T-helper 1 cell treated with Interleukin-12 subunit alpha and Interleukin-12 subunit beta and Interleukin-4 antibody, amounts not matched to agents 30 μg/mL and 1 μg/mL, for 36 hours (primary cell): ENCODE data around the gene VPREB3.

Experiments used
- H3K27ac Mint-ChIP-seq: one replicate; pipeline ENCODE4 v1.8.0; 2021; ENCODE audit warnings: mild to moderate bottlenecking, mixed read lengths
- H3K27me3 Mint-ChIP-seq: one replicate; pipeline ENCODE4 v1.8.0; 2021; ENCODE audit warnings: low read depth, mixed read lengths
- H3K36me3 Mint-ChIP-seq: one replicate; pipeline ENCODE4 v1.8.0; 2021; ENCODE audit warnings: low read depth, mixed read lengths
- H3K4me1 Mint-ChIP-seq: one replicate; pipeline ENCODE4 v1.8.0; 2021; ENCODE audit warnings: low read depth, mixed read lengths
- H3K4me3 Mint-ChIP-seq: one replicate; pipeline ENCODE4 v1.8.0; 2021; ENCODE audit warnings: mild to moderate bottlenecking, moderate library complexity, mixed read lengths
- H3K9me3 Mint-ChIP-seq: one replicate; pipeline ENCODE4 v1.8.0; 2021; ENCODE audit warnings: mixed read lengths

VPREB3 gene

GRCh38 chr22:23714596-23715578 lies 39.3 kb downstream of the VPREB3 start:
- peaks cover 31% of the 10 kb centered on the region for H3K36me3 Mint-ChIP-seq
- no peaks in the 10 kb centered on the region for H3K27me3 Mint-ChIP-seq
- H3K27ac Mint-ChIP-seq = peak overlapping the region; percentile 15
- peak overlapping the region; percentile 78 for H3K4me3 Mint-ChIP-seq
- no peaks in the 10 kb centered on the region for H3K9me3 Mint-ChIP-seq
- H3K4me1 Mint-ChIP-seq = peaks cover 14% of the 10 kb centered on the region

GRCh38 chr22:23713696-23714595 lies 40.3 kb downstream of the VPREB3 start:
- Mint-ChIP-seq H3K4me1 (peaks cover 20% of the 10 kb centered on the region), H3K4me3 (peak overlapping the region; percentile 61), H3K9me3 (no peaks in the 10 kb centered on the region), H3K27ac (peak overlapping the region; percentile 53), H3K36me3 (peaks cover 41% of the 10 kb centered on the region), H3K27me3 (no peaks in the 10 kb centered on the region)

GRCh38 chr22:23712256-23712655 lies 42.0 kb downstream of the VPREB3 start:
- Mint-ChIP-seq H3K36me3 (peaks cover 52% of the 10 kb centered on the region), H3K27me3 (no peaks in the 10 kb centered on the region), H3K4me1 (peaks cover 30% of the 10 kb centered on the region), H3K27ac (no peak overlapping the region), H3K4me3 (no peak overlapping the region), H3K9me3 (no peaks in the 10 kb centered on the region)

- Mint-ChIP-seq H3K36me3 (peaks cover 76% of the 10 kb centered on the region), H3K9me3 (no peaks in the 10 kb centered on the region), H3K4me3 (no peak overlapping the region), H3K27ac (no peak overlapping the region), H3K27me3 (no peaks in the 10 kb centered on the region), H3K4me1 (peaks cover 53% of the 10 kb centered on the region)
Measured at GRCh38 chr22:23709107-23709506, 45.1 kb downstream of the VPREB3 start.

- no peaks in the 10 kb centered on the region for H3K27me3 Mint-ChIP-seq
- H3K27ac Mint-ChIP-seq = peak overlapping the region; percentile 56
- no peaks in the 10 kb centered on the region for H3K9me3 Mint-ChIP-seq
- H3K4me1 Mint-ChIP-seq = peaks cover 54% of the 10 kb centered on the region
- H3K36me3 Mint-ChIP-seq = peaks cover 76% of the 10 kb centered on the region
- peak overlapping the region; percentile 16 for H3K4me3 Mint-ChIP-seq
Measured at GRCh38 chr22:23708270-23708669, 46.0 kb downstream of the VPREB3 start.

GRCh38 chr22:23705358-23705757 lies 48.9 kb downstream of the VPREB3 start:
- Mint-ChIP-seq H3K36me3 (peaks cover 83% of the 10 kb centered on the region), H3K4me3 (peak overlapping the region; percentile 40), H3K4me1 (peaks cover 62% of the 10 kb centered on the region), H3K9me3 (no peaks in the 10 kb centered on the region), H3K27ac (peak overlapping the region; percentile 74), H3K27me3 (no peaks in the 10 kb centered on the region)

GRCh38 chr22:23704829-23705228 lies 49.4 kb downstream of the VPREB3 start:
- peak overlapping the region; percentile 40 for H3K4me3 Mint-ChIP-seq
- H3K27me3 Mint-ChIP-seq = no peaks in the 10 kb centered on the region
- peak overlapping the region; percentile 74 for H3K27ac Mint-ChIP-seq
- H3K4me1 Mint-ChIP-seq = peaks cover 64% of the 10 kb centered on the region
- H3K9me3 Mint-ChIP-seq = no peaks in the 10 kb centered on the region
- peaks cover 83% of the 10 kb centered on the region for H3K36me3 Mint-ChIP-seq

- peak overlapping the region; percentile 23 for H3K27ac Mint-ChIP-seq
- H3K4me1 Mint-ChIP-seq = peaks cover 60% of the 10 kb centered on the region
- H3K27me3 Mint-ChIP-seq = no peaks in the 10 kb centered on the region
- H3K4me3 Mint-ChIP-seq = peak overlapping the region; percentile 1
- no peaks in the 10 kb centered on the region for H3K9me3 Mint-ChIP-seq
- peaks cover 83% of the 10 kb centered on the region for H3K36me3 Mint-ChIP-seq
Measured at GRCh38 chr22:23704062-23704461, 50.2 kb downstream of the VPREB3 start.
